NOMO-1 (cell line): ENCODE results near the gene ANXA9.

Experiments
- DNase-seq, 2 experiments: peaks; one replicate each; lab custom pipeline; 2025; ENCODE audit not compliant: unreplicated experiment in 2 of 2; lab: John Stamatoyannopoulos, UW

ANXA9 gene, protein sequence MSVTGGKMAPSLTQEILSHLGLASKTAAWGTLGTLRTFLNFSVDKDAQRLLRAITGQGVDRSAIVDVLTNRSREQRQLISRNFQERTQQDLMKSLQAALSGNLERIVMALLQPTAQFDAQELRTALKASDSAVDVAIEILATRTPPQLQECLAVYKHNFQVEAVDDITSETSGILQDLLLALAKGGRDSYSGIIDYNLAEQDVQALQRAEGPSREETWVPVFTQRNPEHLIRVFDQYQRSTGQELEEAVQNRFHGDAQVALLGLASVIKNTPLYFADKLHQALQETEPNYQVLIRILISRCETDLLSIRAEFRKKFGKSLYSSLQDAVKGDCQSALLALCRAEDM

DNA sequence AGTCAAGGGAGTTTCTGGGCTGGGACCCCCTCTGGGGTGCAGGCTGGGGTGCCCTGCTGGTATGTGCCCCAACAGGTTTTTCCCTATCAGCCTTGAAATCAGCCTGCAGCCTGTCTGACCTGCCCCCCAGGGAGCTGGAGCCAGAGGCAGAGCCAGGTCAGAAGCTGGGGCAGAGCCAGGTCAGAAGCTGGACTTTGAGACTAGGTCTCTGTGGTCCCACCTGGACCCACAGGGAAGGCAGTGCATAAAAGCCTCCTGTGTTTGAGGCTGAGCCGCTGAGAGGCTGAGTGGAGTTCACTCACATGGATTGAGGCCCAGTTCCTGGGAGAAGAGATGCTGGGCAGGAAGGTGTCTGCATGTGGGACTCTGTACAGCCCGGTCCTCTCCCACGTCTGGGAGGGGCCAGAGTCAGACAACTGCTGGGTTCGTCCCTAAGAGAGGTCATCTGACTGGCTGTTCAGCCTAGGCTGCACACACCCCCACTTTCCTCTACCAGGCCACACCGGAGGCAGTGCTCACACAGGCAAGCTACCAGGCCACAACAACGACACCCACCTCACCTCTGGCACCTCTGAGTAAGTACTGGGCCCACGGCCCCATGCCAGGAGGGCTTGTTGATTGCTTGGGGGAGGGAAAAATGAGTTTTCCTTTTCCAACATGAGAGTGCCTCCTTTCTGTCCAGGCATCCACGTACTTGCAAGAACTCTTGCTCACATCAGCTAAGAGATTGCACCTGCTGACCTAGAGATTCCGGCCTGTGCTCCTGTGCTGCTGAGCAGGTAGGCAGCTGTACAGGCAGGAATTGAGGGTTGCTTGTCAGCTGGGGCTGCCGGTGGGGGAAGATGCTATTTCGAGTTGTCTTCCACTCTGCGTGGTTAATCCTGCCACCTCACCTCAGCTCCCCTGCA is at the start of gene ANXA9:
Gene ANXA9 (plus strand): TSS at position 488 of the 908 bp plus-strand sequence. CDS start 814 bp downstream, outside the sequence.
- no peak for DNase-seq

DNA sequence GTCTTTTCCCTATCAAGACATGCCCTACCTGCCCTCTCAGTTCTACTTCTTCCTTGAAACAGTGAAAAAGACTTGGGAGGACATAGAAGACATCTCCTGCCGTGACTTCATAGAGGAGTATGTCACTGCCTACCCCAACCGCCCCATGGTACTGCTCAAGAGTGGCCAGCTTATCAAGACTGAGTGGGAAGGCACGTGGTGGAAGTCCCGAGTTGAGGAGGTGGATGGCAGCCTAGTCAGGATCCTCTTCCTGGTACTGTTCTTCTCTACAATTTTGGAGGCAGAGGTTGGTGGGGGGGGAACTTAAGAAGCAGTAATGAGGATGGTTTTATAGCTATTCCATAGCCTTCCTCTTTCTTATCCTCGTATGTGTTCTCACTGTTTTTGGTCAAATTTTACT is 37.2 kb upstream of the ANXA9 start:
- DNase-seq = no peak

DNA sequence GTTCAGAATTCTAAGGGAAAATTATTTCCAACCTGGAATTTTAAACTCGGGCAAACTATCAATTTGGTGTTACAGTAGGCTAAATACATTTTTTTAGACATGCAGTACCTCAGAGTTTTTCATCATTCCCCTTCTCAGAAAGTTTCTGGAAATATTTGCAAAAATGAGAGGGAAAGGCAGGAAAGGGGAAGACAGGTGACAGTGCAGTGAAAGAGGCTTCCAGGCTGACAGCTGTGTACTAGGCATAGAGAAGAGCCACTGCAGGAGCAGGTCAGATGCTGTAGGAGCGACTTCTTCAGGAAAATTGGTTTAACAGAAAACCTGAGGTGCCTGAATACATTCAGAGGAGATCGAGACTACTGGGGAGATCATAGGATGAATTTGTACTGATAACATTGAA is 27.4 kb upstream of the ANXA9 start:
- no peak for DNase-seq

DNA sequence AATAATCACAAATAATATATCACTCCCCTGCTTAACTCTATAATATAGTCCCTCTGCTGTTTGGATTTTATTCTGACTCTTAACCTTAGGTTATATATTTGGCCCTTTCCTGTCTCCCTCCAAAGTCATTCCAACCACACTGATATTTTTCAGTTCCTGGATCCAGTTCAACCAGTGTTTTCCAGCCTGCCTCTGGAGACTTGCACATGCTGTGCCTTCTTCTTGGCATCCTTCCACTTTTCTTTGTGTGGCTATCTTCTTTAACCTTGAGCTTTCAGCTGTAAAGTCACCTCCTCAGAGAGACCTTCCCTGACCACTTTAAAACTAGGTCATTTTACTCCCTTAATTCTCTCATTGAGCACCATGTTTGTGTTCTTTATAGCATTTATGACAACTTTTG is 26.8 kb upstream of the ANXA9 start:
- DNase-seq = no peak

DNA sequence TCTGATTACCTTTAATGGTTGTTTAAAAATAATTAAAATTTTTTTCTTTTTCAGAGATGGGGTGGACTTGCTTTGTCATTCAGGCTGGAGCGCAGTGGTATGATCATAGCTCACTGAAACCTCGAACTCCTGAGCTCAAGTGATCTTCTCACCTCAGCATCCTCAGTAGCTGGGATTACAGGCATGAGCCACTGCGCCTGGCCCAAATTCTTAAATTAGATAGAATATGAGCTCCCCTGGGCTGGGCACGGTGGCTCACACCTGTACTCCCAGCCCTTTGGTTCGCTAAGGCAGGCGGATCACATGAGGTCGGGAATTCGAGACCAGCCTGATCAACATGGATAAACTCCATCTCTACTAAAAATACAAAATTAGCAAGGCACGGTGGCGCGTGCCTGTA is 24.4 kb upstream of the ANXA9 start:
- no peak for DNase-seq

DNA sequence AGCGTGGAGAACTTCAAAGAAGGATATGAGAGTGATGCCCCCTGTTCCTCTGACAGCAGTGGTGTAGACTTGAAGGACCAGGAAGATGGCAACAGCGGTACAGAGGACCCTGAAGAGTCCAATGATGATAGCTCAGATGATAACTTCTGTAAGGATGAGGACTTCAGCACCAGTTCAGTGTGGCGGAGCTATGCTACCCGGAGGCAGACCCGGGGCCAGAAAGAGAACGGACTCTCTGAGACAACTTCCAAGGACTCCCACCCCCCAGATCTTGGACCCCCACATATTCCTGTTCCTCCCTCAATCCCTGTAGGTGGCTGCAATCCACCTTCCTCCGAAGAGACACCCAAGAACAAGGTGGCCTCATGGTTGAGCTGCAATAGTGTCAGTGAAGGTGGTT is 21.4 kb upstream of the ANXA9 start:
- DNase-seq = no peak

DNA sequence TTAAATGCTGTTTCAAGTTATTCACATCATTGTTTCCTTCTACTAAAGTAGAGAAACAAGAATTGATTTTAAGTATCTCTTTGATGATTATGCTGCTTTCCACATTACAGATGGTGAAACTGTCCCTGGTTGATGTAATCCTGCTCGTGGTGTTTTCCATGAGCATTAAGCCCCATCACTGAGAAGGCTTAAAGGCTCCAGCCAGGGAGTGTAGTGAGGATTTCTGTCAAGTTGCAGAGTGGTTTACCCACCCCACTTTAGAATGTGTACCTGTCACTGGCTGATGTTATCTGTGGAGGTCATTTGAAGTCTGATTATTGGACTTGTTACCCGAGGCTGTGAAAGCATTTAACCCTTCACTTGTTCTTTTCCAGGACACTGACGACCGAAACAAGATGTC is 20.3 kb upstream of the ANXA9 start:
- DNase-seq = no peak

DNA sequence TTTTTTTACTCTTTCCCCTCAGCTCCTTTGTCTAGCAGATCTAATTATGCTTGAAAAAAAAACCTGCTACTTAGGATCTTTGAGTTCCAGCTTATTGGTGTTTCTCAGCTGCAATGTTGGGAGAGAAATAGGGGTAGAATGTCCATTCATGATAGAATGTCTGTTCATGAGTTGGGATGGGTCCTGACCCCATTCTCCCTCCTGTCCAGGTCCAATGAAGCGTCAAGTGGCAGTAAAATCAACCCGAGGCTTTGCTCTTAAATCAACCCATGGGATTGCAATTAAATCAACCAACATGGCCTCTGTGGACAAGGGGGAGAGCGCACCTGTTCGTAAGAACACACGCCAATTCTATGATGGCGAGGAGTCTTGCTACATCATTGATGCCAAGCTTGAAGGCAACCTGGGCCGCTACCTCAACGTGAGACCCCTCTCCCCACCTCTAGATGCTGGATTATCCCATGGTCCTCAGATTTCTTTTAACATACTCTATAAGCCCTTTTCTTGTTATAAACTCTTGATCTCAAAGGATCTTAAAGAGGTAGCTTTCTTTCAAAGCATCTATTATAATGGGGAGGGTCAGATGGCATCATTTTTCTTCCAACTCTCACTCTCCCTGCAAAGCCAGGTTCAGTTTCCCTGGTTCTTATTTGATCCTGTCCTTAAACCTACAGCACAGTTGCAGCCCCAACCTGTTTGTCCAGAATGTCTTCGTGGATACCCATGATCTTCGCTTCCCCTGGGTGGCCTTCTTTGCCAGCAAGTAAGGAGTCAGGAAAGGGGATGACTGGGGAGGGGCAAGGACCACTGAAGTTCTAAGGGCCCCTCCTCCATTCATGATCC is 18.6 kb upstream of the ANXA9 start:
- DNase-seq = no peak

DNA sequence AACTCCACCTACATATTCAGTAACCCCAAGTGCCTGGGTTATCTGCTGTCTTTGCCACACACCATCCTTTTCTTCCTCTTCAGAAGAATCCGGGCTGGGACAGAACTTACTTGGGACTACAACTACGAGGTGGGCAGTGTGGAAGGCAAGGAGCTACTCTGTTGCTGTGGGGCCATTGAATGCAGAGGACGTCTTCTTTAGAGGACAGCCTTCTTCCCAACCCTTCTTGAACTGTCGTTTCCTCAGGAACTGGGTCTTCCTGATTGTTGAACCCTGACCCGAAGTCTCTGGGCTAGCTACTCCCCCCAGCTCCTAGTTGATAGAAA is 18.0 kb upstream of the ANXA9 start:
- DNase-seq = no peak

DNA sequence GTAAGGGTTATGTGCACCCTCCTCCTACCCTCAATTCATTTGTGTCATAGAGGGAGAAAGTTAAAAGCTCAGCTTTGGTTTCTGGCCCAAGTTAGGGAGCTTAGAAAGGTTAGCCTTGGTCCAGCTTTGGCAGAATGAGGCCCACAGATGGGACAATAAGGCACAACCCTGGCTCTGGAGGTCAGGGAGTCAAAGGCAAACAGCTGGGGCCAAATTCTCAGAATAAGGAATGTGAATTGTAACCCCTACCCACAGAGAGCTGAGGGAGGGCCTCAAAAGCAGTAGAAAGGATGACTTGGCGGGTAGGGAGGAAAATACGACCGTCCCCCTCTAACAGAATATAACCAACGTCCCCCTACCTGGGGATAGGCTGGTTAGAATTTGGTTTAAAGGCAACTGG is 16.5 kb upstream of the ANXA9 start:
- no peak for DNase-seq

DNA sequence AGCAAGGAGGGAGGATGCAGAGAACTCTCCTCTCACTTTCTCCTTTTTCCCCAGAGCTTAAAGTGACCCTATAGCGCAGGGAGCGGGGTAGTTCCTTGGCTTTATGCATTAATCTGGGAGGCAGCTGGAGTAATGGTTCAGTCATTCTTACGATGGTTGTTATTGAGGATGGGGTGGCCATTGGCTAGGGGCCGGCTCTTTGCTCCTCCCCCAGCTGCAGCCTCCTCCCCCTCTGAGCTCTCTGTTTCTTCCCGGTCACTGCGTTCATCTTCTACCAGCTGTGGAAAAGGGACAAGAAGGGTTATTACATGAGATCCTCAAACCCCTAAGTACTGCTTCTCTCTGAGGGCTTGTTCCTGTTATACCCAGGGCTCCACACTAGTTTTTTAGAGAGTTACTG is 16.1 kb upstream of the ANXA9 start:
- DNase-seq = no peak

DNA sequence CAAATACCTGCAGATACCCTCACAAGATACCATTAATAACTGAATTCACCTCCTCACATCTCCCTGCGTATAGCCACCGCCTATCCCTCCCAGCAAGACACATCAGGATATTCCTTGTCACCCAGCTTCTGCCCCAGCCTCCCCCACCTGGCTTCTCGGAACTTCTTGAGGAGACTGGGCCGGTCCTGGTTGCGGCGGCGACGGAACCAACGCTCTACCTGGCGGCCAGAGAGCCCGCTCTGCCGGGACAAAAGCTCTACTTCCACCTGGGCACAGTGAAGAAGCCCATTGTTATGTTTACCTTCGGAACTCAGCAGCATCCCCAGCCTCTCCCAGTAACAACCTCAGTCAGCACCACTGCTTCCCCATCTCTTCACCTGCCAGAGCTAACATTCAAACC is 14.2 kb upstream of the ANXA9 start:
- DNase-seq = no peak

DNA sequence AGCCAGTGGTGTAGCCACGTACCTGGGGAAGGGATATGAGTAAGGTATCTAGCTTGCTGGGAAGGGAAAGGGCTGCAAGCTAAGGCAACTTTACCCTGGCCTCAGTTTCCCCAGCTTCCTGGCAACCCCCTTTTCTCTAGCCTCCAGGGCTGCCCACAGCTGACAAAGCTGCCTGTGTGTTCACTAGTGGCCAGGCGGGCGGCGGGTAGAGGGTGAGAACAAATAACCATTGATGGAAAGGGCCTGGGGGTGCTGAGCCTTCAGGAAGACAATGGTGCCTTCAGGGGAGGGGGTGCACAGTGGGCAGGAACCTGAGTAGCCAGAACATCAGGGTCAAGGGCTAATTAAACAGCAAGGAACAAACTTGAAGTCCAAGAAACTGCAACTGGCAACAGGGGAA is 13.6 kb upstream of the ANXA9 start:
- DNase-seq = no peak

DNA sequence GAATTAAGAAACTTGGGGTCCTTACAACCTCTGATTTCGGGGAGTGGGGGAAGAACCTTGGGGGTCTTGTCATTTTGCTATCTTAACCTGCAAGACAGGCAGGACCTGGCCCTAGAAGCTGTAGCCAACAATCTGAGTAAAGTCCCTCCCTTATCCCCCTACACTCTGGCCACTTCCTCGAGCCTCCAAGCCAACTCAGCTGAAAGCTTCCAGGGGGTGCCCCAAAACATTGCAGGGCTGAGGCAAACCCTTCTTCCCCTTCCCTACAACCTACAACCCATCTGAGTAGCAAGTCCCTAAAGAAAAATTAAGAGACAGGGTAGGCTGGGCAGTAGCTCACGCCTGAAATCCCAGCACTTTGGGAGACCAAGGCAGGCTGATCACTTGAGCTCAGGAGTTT is 12.5 kb upstream of the ANXA9 start:
- no peak for DNase-seq

DNA sequence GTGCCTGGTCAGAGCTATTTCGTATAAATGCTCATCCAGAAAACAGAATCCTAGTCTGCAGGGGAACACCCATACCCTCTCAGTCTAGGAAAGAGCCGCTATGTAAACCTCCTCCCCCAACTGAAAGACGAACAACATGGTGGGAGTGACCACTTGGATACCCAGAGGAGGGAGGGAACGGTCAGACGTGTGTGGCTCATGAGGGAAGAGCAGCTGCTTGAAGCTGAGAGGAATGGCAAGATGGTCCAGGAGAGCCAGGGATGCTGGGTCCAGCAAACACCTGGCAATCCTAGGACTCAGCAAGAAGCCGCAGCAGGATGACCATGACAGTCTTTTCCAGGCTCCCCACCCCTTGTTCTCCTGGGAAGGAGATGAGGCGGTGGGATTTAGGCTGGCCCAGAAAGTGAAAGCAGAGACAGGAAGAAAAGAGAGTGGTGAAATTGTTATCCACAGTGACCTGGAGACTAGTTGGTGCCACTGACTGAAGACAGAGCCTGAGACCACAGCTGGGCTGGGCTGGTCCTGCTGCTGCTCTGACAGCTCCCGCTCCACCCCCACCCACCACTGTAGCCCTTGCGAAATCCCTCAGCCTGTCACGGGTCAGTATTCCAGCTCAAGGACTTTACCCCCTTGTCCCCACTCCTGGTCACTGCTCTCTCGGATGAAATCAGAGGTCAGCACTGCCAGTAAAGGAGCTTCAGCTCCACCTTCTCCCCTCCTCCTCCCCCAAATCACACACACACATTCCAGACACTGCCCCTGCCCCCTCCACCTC is 11.1 kb upstream of the ANXA9 start:
- peak in 1 of 2 experiments; percentile 17 for DNase-seq

DNA sequence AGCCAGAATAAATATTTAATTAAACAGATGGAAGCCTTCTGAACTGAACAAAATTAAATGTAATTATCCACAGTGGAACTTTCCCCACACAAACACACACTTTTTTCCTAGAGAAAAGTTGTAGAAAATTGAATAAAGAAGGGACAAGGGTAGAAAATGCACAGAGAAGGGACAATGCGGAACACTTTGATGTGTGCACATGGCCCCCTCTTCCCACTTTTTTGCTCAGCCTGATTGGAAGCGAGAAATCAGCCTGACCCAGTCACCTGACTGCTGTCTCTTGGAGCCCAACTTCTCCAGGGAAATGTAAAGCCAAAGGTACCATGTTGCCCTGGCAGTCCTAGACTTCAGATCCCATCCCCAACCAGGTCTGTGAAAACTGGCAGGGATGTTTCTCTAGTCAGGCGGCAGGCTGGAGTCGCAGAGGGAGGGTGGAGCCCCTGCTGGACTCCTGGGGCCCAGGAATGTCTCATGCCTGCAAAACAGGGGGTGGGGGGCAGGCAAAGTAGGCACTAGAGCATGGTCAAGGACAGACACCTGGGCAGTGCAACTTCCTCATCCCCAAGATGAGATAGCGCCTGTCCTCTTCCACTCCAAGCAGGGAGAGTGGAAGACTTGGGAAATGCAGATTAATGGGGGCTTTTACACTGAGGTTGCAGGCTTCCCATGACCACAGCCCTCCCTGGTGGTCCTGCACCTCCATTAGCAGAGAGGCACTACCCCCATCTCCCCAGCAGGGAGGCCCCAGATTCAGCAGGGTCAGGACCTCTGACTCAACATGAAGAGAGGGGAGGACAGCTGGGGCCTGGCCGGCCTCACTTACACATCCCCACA is 10.3 kb upstream of the ANXA9 start:
- DNase-seq = no peak

DNA sequence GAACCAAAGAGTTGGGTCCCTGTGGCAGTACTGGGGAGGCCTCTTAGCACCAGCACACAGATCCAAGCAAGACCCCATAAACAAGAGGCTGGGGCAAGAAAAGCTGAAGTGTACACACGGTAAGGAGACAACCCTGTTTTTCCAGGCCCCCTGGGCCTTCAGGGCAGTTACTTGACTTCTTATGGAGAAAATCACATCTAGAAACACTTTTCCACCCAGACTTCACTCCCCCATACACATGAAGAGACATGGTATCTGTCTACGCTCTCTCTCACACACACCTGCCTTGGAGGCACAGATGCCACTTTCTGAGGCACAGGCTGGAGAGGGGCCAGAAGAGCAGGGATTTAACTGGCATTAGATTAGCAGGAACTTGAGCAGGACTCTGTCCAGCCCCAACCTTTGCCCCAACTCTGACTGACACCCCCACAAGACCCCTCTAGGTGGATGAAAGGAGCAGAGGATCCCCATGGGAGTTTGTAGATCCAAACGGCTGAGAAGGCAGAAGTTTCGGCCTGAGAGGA is 9.6 kb upstream of the ANXA9 start:
- DNase-seq = no peak

DNA sequence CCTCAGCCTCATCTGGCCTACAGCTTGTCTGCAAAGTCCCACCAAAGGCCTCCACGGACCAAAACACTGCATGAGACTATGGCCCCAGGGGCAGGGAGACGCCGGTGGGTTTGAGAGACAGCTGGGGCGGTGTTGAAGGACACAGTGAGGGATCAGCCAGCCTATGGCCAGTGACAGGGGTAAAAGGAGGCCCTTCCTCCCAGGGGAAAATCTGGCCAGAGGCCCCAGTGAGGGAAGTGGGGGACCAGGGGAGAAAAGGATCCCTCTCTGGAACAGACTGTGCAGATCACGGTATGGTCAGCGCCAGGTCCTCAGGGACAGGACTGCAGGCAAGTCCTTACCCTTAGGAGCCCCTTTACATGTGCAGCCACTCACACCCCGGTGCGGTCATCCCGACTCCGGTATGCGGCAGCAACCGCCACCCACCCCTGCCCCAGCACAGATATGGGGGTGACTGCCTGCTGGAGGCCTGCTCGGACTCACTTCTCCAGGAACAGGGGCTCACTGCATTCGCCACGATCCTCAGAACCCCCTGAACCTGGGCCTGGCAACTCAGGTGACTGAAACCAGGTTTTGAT is 8.7 kb upstream of the ANXA9 start:
- no peak for DNase-seq
